ENCODE measurements around the gene CIRBP.

The CIRBP gene

GRCh38 chr19:1307755-1308303 lies 38.7 kb downstream of the CIRBP start:
- no peak overlapping the region for H3K27ac ChIP-seq (ENCODE audit: low read depth, low read length)
- no peak overlapping the region for H2AFZ ChIP-seq (ENCODE audit: insufficient read depth, low read length, poor library complexity)
- H2BK120ac ChIP-seq (ENCODE audit: insufficient read depth, low read length, poor library complexity): no peak overlapping the region
- no peaks in the 10 kb centered on the region for H3K79me1 ChIP-seq (ENCODE audit: low read length)
- H3K23ac ChIP-seq (ENCODE audit: low read length): no peak overlapping the region
- peaks cover 3% of the 10 kb centered on the region for H3K9me3 ChIP-seq (ENCODE audit: insufficient read depth, low read depth, low read length)
- H3K14ac ChIP-seq (ENCODE audit: low read length): no peak overlapping the region
- H3K4me3 ChIP-seq (ENCODE audit: low read depth, low read length): no peak overlapping the region
- H2BK12ac ChIP-seq (ENCODE audit: low read length): no peak overlapping the region
- no peaks in the 10 kb centered on the region for H3K27me3 ChIP-seq (ENCODE audit: insufficient read depth, low read length)
- H3K4ac ChIP-seq (ENCODE audit: low read depth, low read length): no peak overlapping the region
- H4K91ac ChIP-seq (ENCODE audit: low read depth, low read length): no peak overlapping the region
- no peak overlapping the region for H3K4me2 ChIP-seq (ENCODE audit: low read length)
- H2BK5ac ChIP-seq (ENCODE audit: low read depth, low read length, poor library complexity): no peak overlapping the region
- DNase-seq: peak; percentile 13 to 33
- no CpG with 5 or more reads among the region's 20 CpGs for WGBS (ENCODE audit: extremely low coverage, insufficient coverage, insufficient read length)
- H3K4me1 ChIP-seq (ENCODE audit: control insufficient read depth in 1 of 2, insufficient read depth in 2 of 2, low read length in 2 of 2): no peaks in the 10 kb centered on the region
- no peaks in the 10 kb centered on the region for H3K79me2 ChIP-seq (ENCODE audit: control insufficient read depth, insufficient read depth, low read length, poor library complexity)
- no peak overlapping the region for H3K18ac ChIP-seq (ENCODE audit: low read length)
- no peak overlapping the region for H3K9ac ChIP-seq (ENCODE audit: low read length)
- H4K12ac ChIP-seq (ENCODE audit: low read depth, low read length): no peak overlapping the region
- H4K8ac ChIP-seq (ENCODE audit: low read depth, low read length): no peak overlapping the region
- no peak overlapping the region for H2AK5ac ChIP-seq (ENCODE audit: low read length)
- no peaks in the 10 kb centered on the region for H3K36me3 ChIP-seq (ENCODE audit: control insufficient read depth in 1 of 2, insufficient read depth in 2 of 2, low read length in 2 of 2)

DNA sequence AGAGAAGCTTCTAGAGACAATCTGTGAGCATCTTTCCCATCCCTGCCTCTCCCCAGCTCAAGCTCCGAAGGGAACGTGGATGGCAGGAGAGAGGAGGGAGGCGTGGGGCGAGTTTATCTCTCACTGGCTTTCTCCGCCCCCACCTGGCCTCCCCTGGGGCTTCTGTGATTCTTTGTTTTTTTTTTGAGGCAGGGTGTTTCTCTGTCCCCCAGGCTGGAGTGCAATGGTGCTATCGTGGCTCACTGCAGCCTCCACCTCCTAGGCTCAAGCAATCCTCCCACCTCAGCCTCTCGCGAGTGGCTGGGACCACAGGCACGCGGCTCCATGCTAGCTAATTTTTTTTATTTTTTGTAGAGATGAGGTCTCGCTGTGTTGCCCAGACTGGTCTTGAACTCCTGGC lies 39.6 kb downstream of the CIRBP start:
- Histone ChIP-seq H2BK120ac (ENCODE audit: insufficient read depth, low read length, poor library complexity) (no peak overlapping the region), H2BK5ac (ENCODE audit: low read depth, low read length, poor library complexity) (no peak overlapping the region), H2AK5ac (ENCODE audit: low read length) (no peak overlapping the region), H3K79me2 (ENCODE audit: control insufficient read depth, insufficient read depth, low read length, poor library complexity) (no peaks in the 10 kb centered on the region), H4K8ac (ENCODE audit: low read depth, low read length) (no peak overlapping the region), H3K23ac (ENCODE audit: low read length) (no peak overlapping the region), H2AFZ (ENCODE audit: insufficient read depth, low read length, poor library complexity) (no peak overlapping the region), H3K9ac (ENCODE audit: low read length) (no peak overlapping the region), H3K79me1 (ENCODE audit: low read length) (no peaks in the 10 kb centered on the region), H3K14ac (ENCODE audit: low read length) (no peak overlapping the region), H3K4me3 (ENCODE audit: low read depth, low read length) (no peak overlapping the region), H2BK12ac (ENCODE audit: low read length) (no peak overlapping the region), H3K4me2 (ENCODE audit: low read length) (no peak overlapping the region), H4K12ac (ENCODE audit: low read depth, low read length) (no peak overlapping the region), H3K9me3 (ENCODE audit: insufficient read depth, low read depth, low read length) (peaks cover 3% of the 10 kb centered on the region), H3K4ac (ENCODE audit: low read depth, low read length) (no peak overlapping the region), H4K91ac (ENCODE audit: low read depth, low read length) (no peak overlapping the region), H3K27me3 (ENCODE audit: insufficient read depth, low read length) (no peaks in the 10 kb centered on the region), H3K27ac (ENCODE audit: low read depth, low read length) (no peak overlapping the region), H3K36me3 (ENCODE audit: control insufficient read depth in 1 of 2, insufficient read depth in 2 of 2, low read length in 2 of 2) (no peaks in the 10 kb centered on the region), H3K4me1 (ENCODE audit: control insufficient read depth in 1 of 2, insufficient read depth in 2 of 2, low read length in 2 of 2) (peaks cover 5 to 6% of the 10 kb centered on the region in 2 experiments), H3K18ac (ENCODE audit: low read length) (no peak overlapping the region)
- WGBS (ENCODE audit: extremely low coverage, insufficient coverage, insufficient read length): no CpG with 5 or more reads among the region's 11 CpGs
- no peak for DNase-seq

GRCh38 chr19:1309977-1310852 lies 41.1 kb downstream of the CIRBP start:
- H2BK120ac ChIP-seq (ENCODE audit: insufficient read depth, low read length, poor library complexity): no peak overlapping the region
- WGBS (ENCODE audit: extremely low coverage, insufficient coverage, insufficient read length): no CpG with 5 or more reads among the region's 28 CpGs
- H3K79me2 ChIP-seq (ENCODE audit: control insufficient read depth, insufficient read depth, low read length, poor library complexity): no peaks in the 10 kb centered on the region
- no peak overlapping the region for H3K14ac ChIP-seq (ENCODE audit: low read length)
- no peak overlapping the region for H2BK12ac ChIP-seq (ENCODE audit: low read length)
- no peak overlapping the region for H3K18ac ChIP-seq (ENCODE audit: low read length)
- H3K9me3 ChIP-seq (ENCODE audit: insufficient read depth, low read depth, low read length): no peaks in the 10 kb centered on the region
- no peaks in the 10 kb centered on the region for H3K79me1 ChIP-seq (ENCODE audit: low read length)
- no peak overlapping the region for H3K4me3 ChIP-seq (ENCODE audit: low read depth, low read length)
- H4K12ac ChIP-seq (ENCODE audit: low read depth, low read length): no peak overlapping the region
- H3K36me3 ChIP-seq (ENCODE audit: control insufficient read depth in 1 of 2, insufficient read depth in 2 of 2, low read length in 2 of 2): no peaks in the 10 kb centered on the region
- H2BK5ac ChIP-seq (ENCODE audit: low read depth, low read length, poor library complexity): no peak overlapping the region
- H4K91ac ChIP-seq (ENCODE audit: low read depth, low read length): no peak overlapping the region
- no peak overlapping the region for H3K9ac ChIP-seq (ENCODE audit: low read length)
- H3K27ac ChIP-seq (ENCODE audit: low read depth, low read length): no peak overlapping the region
- no peak for DNase-seq
- no peak overlapping the region for H2AFZ ChIP-seq (ENCODE audit: insufficient read depth, low read length, poor library complexity)
- no peak overlapping the region for H3K23ac ChIP-seq (ENCODE audit: low read length)
- H3K4me1 ChIP-seq (ENCODE audit: control insufficient read depth in 1 of 2, insufficient read depth in 2 of 2, low read length in 2 of 2): peaks cover 5 to 9% of the 10 kb centered on the region in 2 experiments
- no peak overlapping the region for H2AK5ac ChIP-seq (ENCODE audit: low read length)
- H3K4ac ChIP-seq (ENCODE audit: low read depth, low read length): no peak overlapping the region
- H3K27me3 ChIP-seq (ENCODE audit: insufficient read depth, low read length): no peaks in the 10 kb centered on the region
- H3K4me2 ChIP-seq (ENCODE audit: low read length): no peak overlapping the region
- no peak overlapping the region for H4K8ac ChIP-seq (ENCODE audit: low read depth, low read length)

GRCh38 chr19:1310853-1311180 lies 41.7 kb downstream of the CIRBP start:
- Histone ChIP-seq H3K9me3 (ENCODE audit: insufficient read depth, low read depth, low read length) (peaks cover 1% of the 10 kb centered on the region), H3K9ac (ENCODE audit: low read length) (no peak overlapping the region), H3K18ac (ENCODE audit: low read length) (no peak overlapping the region), H3K4me3 (ENCODE audit: low read depth, low read length) (no peak overlapping the region), H3K79me1 (ENCODE audit: low read length) (no peaks in the 10 kb centered on the region), H2BK12ac (ENCODE audit: low read length) (no peak overlapping the region), H2BK5ac (ENCODE audit: low read depth, low read length, poor library complexity) (no peak overlapping the region), H3K4me1 (ENCODE audit: control insufficient read depth in 1 of 2, insufficient read depth in 2 of 2, low read length in 2 of 2) (peaks cover 6 to 9% of the 10 kb centered on the region in 2 experiments), H3K79me2 (ENCODE audit: control insufficient read depth, insufficient read depth, low read length, poor library complexity) (no peaks in the 10 kb centered on the region), H2AFZ (ENCODE audit: insufficient read depth, low read length, poor library complexity) (no peak overlapping the region), H4K8ac (ENCODE audit: low read depth, low read length) (no peak overlapping the region), H2AK5ac (ENCODE audit: low read length) (no peak overlapping the region), H3K27ac (ENCODE audit: low read depth, low read length) (no peak overlapping the region), H3K14ac (ENCODE audit: low read length) (no peak overlapping the region), H3K23ac (ENCODE audit: low read length) (no peak overlapping the region), H3K36me3 (ENCODE audit: control insufficient read depth in 1 of 2, insufficient read depth in 2 of 2, low read length in 2 of 2) (no peaks in the 10 kb centered on the region), H3K27me3 (ENCODE audit: insufficient read depth, low read length) (peaks cover under 1% of the 10 kb centered on the region), H2BK120ac (ENCODE audit: insufficient read depth, low read length, poor library complexity) (no peak overlapping the region), H3K4ac (ENCODE audit: low read depth, low read length) (no peak overlapping the region), H4K12ac (ENCODE audit: low read depth, low read length) (no peak overlapping the region), H4K91ac (ENCODE audit: low read depth, low read length) (no peak overlapping the region), H3K4me2 (ENCODE audit: low read length) (no peak overlapping the region)
- no CpG with 5 or more reads among the region's 18 CpGs for WGBS (ENCODE audit: extremely low coverage, insufficient coverage, insufficient read length)
- no peak for DNase-seq
